GM12872 (cell line): ENCODE results near the gene AURKB.
A peak's percentile ranks its signal among the peaks of the same experiment; 100 is the strongest.

Source experiments
- TF ChIP-seq, protein P1 (sequence below): IDR thresholded peaks from 3 replicates; pipeline ENCODE4 v1.5.1; 2011; ENCODE audit warnings: low read depth, mild to moderate bottlenecking, low read length, moderate library complexity; ENCODE audit not compliant: insufficient read depth

The AURKB gene

DNA sequence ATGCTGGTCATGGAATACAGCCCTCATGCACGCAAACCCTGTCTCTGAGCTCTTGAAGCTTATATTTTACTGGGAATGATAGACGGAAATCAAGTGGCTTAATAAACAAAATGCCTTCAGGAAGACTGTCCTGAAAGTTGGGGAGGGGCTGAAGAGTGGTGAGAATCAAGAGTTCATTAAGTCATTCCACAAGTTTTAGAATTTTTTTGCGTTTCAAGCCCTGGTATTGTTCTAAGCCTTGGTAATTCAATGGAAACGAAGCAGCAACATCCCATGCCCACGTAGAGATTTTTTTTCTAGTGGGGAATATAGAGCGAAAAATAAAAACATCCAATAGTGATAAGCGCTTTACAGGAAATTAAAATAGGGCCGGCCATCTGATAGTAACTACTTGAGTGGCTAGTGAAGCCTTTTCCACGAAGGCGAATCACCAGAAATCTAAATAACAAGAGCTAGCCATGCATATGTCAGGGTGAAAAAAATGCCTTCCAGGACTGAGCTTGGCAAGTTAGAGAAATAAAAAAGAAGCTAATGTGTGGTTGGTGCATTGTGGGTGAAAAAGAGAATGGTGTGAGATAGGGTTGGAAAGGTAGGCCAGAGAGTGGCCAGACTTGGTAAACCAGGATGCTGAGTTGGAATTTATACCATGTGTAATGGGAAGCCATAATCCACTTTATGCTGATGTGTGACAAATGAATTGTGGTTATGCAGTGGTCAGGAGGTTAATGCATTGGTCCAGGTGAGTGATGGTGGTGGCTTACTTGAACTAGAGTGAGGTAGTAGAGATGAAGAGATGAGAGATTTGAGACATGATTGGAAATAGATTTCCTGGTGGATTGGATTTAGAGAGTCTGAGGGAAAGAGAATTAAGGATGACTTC is 39.5 kb upstream of the AURKB start:
- TF ChIP-seq, protein P1, sequence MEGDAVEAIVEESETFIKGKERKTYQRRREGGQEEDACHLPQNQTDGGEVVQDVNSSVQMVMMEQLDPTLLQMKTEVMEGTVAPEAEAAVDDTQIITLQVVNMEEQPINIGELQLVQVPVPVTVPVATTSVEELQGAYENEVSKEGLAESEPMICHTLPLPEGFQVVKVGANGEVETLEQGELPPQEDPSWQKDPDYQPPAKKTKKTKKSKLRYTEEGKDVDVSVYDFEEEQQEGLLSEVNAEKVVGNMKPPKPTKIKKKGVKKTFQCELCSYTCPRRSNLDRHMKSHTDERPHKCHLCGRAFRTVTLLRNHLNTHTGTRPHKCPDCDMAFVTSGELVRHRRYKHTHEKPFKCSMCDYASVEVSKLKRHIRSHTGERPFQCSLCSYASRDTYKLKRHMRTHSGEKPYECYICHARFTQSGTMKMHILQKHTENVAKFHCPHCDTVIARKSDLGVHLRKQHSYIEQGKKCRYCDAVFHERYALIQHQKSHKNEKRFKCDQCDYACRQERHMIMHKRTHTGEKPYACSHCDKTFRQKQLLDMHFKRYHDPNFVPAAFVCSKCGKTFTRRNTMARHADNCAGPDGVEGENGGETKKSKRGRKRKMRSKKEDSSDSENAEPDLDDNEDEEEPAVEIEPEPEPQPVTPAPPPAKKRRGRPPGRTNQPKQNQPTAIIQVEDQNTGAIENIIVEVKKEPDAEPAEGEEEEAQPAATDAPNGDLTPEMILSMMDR, result no peak

DNA sequence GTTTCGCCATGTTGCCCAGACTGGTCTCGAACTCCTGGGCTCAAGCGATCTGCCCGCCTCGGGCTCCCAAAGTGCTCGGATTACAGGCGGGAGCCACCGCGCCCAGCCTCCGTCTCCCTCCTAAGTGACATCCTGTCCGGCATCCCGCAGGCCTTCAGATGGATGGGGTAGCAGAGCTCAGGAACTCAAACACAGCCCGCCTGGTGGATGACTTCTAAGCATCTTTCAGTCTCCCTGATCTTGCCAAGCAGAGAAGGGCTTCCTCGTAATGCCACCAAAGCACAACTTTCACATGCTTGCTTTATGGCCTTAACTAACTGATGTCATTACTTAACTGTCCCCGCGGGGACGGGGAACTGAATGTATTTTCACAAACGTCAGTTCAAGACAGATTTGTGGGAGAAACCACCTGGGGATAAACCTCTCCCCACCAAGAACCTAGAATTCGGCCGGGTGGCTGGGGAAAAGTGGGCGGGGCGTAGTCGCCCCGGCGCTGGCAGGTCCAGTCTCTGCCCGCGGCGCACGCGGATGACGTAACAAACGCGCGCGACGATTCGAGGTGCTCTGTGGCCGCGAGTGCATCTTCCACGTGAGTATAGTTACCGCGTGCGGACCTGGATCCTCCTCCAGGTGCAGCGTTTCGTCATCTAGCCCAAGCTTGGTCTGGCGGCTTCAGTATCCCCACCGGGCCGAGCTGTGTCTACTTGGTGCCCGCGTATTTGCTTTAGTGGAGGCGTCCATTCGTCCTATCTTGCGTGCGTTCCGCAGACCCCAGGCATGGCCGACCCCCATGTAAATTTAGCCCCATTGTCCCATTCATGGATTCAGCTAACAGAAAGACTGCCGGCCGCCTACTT is 38.6 kb upstream of the AURKB start, which contains the start of gene PFAS:
PFAS (plus strand) TSS at position 539 of the 857 bp plus-strand sequence. CDS start 4,649 bp downstream, outside the sequence.
- TF ChIP-seq, protein P1, result no peak

DNA sequence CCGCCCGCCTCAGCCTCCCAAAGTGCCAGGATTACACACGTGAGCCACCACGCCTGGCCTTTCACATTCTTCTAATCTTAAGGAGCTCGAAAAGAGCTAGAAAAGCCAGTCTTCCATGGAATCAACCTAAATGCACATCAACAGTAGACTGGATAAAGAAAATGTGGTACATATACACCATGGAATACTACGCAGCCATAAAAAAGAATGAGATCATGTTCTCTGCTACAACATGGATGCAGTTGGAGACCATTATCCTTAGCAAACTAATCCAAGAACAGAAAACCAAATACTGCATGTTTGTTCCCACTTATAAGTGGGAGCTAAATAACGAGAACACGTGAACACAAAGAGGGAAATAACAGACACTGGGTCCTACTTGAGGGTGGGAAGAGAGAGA is 34.4 kb upstream of the AURKB start:
- TF ChIP-seq, protein P1, result no peak

GRCh38 chr17:8243827-8244226 is 33.5 kb upstream of the AURKB start:
- TF ChIP-seq, protein P1, result 0 out of 3 replicates have a peak, but pooled peaks have one; percentile 9

GRCh38 chr17:8237886-8238285 is 27.5 kb upstream of the AURKB start:
- TF ChIP-seq, protein P1, result no peak

DNA sequence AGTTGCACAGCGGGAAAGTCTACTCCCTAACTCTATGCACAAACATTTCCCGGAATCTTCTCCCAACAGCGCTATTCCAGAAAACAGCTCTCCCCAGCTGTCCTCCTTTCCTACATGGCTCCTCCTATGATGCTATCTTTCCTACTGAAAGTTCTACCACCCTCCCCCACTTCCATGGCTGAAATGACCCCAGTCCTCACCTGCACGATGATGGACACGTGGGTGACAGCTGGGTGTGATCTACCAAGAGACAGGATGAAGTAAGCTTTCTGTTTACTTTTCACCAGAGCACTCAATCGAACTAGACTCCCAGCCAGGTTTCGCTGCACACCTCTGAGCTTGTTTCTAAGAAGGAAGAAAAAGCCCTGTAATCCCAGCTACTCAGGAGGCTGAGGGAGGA is 26.8 kb upstream of the AURKB start:
- TF ChIP-seq, protein P1, result no peak

GRCh38 chr17:8235676-8236075 is 25.3 kb upstream of the AURKB start:
- TF ChIP-seq, protein P1, result no peak
